GM18873 (cell line): ENCODE data around the gene BTD.

ENCODE experiments used
- ATAC-seq: cut with Tn5 transposase; IDR thresholded peaks from one replicate; pipeline ENCODE4 v1.9.1; 2021; ENCODE audit warnings: mild to moderate bottlenecking, moderate library complexity, moderate number of reproducible peaks; ENCODE audit not compliant: unreplicated experiment, low FRiP score

Gene BTD

DNA sequence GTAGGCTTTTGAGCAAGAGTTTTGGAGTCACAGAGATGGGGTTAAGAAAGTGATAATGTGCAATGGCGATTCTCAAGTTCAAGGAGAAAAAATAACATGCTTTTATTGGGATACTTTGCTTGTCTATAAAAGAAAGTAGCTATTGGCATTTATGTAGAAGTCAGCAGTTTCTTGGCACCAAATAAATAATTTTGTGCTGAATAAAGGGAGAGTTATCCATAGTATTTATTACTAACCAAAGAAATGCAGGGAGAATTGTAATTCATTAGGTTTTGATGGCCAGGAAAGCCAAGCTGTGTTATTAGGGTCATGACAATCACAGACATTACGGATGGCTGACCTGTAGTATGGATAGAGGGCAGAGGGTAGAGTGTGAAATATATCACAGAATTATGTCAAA is 33.1 kb downstream of the BTD start:
- ATAC-seq: no peak

DNA sequence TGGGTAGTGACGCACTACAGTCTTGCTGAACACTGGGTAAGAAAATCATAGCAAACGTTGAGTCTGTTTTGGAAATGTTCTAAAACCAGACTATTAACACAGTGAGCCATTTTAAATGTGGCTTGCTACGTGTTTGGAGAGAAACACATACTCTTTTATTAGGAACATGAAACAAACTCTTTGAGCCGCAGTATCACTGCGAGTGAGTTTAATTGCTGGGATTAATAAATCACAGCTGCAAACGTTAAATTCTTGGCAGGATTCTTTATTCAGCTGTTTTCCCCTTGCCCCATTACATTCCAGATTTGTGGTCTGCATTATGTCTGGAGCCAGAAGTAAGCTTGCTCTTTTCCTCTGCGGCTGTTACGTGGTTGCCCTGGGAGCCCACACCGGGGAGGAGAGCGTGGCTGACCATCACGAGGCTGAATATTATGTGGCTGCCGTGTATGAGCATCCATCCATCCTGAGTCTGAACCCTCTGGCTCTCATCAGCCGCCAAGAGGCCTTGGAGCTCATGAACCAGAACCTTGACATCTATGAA is 33.6 kb downstream of the BTD start:
- no peak for ATAC-seq

DNA sequence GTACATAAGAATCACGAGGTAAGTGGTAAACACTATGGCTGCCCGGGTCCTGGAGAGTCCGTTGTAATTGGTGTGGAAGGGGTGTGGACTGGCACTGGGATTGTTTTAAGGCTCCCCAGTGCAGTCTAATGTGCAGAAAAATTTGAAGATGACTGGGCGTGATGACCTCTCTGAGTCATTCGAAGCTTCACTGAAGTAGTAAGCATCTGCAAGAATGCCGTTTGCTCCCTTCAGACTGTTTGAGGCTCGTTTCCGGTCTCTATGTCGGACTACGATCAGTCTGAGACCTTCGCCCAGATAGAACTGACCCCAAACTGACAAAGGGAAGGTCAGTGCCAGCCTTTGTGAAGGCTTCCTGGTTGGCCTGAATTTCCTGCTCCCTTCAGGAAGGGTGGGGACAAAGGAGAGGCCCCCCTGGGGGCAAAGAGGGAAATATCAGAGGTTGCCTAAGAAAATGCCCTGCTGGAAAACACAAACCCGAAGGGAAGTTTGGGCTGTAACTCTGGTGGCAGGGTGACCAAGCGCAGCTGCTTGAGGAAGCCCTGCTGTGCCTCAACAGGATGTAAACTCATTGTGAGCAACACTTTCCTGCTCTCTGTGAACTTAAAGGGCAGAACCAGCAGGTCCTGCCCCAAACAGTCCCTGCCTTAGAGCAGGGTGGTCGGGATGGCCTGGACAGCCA is 34.6 kb downstream of the BTD start:
- ATAC-seq: peak; percentile 57

DNA sequence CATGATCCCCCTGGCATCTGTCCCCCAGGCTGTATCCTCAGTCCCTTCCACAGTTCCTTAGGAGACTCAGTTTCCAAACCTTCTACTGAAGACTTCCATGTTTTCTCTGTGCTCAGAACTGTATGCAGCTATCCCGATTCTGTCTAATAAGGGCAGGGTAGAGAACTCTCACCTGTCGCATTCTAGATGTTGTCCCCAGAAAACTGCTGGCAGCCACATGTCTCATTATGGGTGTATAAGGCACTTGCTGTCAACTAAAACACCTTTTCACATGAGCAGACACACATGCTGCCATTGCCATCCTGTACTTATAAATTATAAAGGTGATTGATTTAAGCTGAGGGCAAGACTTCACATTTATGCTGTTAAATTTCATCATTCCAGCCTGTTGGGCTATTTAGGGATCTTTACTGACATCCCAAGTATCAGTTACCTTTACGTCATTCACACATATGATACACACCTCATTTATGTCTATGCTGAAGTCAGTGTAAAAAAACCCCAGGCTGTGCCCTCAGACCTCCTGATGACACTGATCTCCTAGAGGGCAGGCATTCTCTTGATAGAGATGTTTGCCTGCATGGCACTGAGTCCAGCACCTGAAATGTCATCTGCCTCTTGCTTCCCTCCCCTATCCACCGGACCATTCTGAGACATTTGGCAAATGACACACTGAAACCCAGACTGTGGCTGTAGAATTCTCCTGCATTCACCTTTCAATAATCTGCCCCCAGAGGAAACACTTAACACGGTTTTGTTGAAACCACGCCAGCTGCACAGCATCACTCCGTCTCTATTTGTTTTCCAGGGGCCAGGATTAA is 35.8 kb downstream of the BTD start:
- no peak for ATAC-seq

DNA sequence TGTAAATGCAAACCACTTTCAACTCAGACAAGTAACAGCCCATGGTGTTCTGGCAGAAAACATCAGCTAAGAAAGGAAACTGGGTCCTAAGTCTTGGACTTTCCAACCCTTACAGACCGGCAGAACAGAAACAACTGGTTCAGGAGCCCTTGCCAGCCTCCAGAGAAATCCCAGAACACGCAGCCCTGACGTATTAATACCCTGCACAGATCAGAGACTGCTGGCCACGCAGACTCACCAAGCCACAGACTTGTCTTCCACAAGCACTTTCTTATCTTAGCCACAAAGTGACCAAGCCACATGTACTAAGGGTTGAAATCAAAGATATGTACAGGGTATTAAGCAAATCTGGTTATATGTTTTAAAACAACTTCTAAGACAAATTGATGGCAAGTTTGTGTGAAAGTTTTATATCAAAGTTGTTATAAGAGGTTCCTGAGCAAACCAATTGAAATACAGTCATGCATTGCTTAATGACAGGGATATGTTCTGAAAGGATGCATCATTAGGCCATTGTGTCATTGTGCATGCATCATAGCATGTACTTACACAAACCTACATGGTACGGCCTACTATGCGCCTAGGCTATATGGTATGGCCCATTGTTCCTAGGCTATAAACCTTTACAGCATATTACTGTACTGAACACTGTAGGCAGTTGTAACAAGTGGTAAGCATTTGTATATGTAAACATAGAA is 36.8 kb downstream of the BTD start:
- no peak for ATAC-seq

DNA sequence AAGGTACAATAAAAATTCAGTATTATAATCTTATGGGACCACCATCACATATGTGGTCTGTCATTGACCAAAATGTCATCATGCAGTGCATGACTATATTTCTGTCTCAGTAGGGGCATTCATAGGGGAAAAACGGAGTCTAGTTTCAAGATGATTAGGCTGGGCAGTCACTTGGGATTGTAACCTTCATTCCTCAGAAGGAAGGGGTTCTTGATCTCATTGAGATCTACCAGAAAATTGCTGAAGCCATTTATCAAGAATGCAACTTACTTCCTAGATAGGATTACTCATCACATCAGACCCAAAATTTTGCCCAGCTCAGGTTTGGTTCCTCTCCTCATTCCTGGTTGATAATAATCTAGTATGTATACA is 37.3 kb downstream of the BTD start:
- no peak for ATAC-seq

DNA sequence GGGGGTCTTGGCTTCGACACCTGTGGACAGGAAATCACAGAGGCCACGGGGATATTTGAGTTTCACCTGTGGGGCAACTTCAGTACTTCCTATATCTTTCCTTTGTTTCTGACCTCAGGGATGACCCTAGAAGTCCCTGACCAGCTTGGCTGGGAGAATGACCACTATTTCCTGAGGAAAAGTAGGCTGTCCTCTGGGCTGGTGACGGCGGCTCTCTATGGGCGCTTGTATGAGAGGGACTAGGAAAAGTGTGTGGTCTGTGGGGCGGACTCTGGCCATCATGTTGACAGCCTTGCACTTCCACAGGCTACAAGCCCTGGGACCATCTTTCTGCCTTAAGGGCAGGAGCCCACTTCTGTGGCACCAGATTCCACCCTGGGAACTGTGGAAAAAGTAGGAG is 43.7 kb downstream of the BTD start:
- ATAC-seq: no peak

DNA sequence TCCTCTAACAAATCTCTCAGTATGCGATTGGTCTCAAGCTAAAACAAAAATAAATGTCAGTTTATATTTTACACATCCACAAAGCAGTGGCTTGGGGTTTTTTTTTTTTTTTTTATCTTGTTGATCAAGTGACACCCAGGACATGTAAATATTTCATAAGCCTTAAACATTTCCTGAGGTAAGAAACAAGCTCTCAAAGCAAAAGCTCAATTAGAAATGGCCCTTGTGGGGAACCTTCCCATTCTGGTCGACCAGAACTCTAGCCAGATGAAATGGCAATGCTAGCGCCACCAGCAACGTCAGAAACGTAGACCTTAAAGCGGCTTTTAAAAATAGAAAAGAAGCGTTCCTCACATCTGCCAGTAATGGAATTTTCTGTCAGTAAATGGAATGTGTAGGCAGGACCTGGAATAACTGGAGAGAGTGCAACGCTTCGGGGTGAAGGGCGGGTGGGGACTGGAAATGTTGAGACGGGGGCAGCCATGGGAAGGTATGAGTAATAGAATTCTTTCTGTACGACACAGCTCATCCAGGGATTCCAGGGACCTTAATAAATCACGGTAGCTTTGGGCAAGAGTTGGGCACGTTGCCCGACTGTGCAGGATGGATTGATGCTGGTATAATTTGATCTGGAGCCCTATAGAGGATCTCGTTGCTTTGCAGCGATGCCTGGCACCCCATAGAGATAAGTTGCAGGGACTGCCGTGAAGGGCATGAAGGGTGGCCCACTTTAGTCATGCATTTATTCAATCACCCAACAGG is 44.4 kb downstream of the BTD start:
- ATAC-seq: no peak

DNA sequence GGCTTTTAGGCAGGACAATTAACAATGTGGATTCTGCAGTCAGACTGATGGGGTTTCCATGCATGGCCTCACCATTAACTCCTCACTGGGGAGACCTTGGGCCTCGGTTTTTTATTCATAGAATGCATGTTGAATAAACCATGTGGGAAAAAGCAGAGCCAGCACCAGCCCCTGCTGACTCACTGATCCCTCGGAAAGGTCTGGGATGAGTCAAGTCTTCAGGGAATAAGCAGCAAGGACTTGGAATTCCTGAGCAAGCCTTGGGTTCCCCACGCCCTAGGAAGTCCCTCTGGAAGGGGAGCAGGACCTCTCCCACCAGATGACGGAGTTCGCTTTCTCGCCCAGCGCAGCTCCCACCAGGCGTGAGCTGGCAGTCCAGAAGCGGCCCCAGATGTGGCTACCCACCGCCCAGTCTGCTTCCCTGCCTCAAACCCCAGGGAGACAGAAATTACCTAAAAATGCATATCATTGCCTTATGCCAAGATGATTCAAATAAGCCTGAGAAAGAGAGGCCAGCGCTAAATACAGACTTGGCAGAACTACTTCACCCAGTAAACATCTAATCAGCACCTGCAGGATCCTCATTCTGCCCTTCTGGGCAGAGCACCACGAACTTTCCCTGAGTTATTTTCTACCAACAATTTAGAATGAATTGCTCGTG is 45.4 kb downstream of the BTD start:
- ATAC-seq: no peak

DNA sequence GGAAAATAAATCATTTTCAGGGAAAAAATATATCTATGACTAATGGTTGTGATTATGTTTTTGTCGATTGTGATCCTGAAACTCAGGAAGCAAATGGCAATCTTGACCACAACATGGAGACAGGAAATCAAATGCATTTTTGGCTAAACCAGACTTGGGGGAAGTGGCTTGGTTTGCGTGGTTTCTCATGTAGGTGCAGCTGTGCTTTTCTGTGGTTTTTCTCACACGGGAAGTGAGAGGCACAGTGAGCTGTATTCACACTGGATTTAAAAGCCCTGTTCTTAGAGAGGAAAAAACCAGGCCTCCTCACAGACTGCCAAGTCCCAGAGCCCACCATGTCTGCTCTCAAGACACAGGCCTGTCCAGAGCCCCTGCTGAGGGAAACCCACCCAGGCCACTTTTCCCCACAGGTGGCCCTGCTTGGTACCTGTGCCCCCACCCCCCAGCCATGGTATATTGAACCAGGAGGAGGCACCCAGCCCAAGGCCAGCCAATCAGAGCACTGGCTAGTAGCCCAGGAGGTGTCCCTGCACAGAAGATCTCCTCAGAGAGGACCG is 46.1 kb downstream of the BTD start:
- ATAC-seq: peak; percentile 85

DNA sequence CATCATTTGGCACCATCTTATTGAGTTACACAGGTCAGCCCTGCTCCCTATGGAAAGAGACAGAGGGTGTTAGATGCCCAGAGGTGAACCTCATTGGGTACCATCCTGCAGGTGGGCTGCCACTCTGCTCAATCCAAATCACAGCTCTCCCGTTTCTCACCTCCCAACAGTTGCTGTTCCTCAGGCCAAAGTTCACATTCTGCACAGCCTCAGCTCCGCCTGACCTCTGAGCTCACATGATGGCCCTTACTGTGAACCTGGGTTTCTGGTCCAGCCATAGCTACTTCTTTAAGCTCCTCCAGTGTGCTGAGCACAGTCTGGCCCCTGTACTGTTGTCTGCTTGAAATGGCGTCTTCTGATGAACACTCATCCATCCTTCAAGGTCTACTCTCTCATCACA is 47.8 kb downstream of the BTD start:
- no peak for ATAC-seq

DNA sequence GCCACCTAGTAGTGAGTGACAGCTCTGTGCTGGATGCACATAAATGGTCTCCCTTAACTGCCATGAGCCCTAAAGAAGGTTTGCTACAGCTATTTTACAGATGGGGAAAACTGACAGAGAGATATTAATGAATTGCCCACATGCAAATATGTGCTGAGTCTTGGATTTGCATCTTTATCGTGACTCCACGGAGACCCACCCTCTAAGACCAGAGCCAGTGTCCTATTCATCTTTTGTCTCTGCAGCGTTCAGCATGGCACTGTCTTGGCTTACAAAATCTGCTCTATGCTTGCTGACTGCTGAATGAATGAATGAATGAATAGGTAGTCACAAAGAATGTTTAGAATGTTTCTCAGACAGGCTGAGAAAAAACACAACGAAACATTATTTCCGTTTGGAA is 48.3 kb downstream of the BTD start:
- ATAC-seq: no peak

DNA sequence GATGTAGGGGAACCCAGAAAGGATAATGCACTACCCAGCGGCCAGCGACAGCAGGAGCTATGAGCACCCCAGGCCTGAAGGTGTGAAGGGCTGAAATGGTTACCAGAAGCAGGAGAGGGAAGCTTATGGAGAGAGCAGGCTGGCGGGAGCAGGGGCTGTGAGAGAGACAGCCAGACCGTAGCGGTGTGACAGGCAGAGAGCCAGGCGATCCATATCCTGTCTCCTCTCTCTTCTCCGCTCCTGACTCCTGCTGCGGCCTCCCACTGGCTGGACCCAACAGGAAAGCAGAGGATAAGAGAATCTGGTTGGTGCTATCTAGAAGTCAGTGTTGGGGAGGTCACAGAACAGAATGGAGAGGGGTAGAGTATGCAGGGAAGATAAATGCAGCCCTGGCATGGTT is 49.9 kb downstream of the BTD start:
- ATAC-seq: no peak

DNA sequence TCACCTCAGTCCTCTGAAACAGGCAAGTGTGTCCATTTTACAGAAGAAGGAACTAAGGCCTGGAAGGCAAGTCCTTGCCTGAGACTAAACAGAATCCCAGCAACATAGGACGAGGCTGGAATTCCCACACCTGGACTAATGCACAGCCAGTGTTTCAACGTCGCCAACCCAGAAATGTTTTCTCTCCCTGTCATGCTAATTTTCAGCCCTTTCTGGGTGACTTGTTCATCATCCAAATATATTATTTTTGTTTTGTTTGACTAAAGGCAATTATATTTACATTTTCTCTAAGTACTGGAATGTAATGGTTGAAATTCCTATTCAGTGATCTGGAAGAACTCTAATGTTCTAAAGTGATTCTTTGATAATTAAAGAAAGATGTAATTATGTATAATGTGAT is 51.8 kb downstream of the BTD start:
- ATAC-seq: no peak

DNA sequence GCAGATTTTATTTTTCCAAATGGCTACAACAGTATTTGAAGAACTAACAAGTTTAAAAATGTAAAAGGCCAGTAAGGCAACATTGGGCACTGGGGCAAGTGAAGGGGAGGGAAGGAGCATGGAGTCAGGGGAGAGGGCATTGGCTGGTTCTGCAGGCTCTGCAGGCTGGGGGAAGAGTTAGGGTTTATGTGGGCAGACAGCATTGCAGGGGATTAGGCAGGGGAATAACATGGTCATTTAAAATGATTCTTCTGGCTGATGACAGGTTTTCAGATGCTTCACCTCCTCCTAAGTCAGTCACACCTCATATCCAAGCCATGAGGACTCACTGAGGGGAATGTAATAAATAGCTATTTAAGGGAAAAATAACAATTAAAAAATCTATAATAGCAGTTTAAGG is 52.6 kb downstream of the BTD start:
- no peak for ATAC-seq

DNA sequence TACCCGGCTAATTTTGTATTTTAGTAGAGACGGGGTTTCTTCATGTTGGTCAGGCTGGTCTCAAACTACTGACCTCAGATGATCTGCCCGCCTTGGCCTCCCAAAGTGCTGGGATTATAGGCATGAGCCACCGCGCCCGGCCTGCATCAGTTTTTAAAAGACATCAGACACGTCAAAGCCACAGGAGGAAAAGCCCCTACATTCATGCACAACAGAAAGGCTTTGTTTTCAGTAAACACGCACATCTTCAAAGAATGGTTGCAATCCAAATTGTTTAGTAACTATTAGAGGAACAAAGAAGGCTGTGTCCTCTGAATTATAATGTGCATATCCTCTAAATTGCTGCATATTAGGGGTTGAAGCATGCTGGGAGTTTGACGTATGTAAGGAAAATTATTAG is 53.3 kb downstream of the BTD start:
- ATAC-seq: no peak

DNA sequence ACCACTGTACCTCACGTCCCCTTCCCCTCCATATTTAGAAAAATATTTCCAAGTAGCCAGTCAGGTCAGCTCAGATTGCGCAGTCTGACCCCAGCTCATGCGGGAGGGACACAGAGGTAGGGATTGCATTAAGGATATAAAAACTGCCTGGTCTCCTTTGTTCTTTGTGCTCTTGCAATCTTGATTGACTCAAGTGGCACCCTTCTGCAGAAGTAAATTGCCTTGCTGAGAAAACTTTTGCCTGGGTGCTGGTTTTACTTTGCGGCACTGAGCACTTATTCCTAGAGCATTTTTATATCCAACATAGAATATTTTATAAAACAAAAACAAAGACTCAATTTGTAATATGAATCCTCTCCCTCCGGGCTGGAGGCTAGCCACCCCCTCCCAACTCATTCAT is 54.8 kb downstream of the BTD start:
- ATAC-seq: no peak

DNA sequence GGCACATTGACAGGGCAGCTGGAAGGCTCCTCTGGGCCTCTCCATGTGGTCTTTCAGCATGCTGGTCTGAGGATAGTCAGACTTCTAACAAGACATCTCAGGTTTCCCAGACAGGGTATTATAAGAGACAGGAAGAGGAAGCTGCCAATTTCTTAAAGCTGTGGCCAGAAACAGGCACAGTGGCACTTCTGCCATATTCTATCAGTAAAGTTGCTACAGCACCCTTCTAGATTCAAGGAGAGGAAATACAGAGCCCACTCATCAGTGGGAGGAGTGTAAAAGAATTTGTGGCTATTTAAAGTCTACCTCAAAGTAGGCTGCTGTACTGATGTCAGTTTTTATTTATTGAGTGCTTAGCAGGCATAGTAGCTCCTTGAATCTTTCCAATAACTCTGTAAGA is 55.5 kb downstream of the BTD start:
- no peak for ATAC-seq

DNA sequence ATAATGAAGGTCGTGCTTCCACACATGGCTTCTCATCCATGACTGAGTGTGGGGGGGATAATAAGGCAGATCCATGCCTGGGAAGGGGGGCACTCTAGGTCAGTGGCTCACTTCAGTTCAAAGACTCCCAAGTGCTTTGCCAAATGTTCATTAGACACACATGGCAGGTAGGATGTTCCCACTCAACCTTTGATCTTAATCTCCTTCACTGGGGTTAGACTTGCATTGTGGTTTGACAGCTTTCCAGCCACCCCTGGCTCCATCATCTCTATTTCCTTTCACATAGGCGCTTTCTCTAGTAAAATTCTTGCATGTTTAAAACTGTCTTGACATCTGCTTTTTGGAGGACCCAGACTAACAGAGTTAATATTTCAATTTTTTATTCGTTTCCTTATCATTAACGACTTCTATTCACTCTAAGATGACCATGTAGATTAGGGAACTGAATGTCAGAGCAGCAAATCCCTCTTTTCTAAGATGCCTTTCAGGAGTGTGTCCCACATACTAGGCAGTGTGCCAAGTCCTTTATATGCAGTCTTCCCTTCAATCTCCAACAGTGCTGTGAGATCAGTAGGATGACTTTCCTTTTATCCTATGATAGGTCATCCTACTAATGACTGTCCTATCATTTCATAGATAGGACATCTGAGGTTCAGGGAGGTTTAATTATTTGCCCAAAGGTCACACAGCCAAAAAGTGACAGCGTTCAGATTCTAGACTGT is 57.9 kb downstream of the BTD start:
- no peak for ATAC-seq
